Effector memory CD8-positive, alpha-beta T cell (primary cell): ENCODE data around the gene CCDC51.
"Not testable (repeated sequence)": the region's sequence is repeated elsewhere in the genome, so short reads cannot be mapped to it uniquely, and the experiment has no call there.

Source experiments
- ATAC-seq: fragments of 150-1000 bp; cut with Tn5 transposase; replicated peaks from 2 replicates; pipeline ENCODE4 v1.10.0; 2021; ENCODE audit warnings: mild to moderate bottlenecking, moderate library complexity
- DNase-seq, 3 experiments: peaks; one replicate each; pipeline ENCODE4 v3.0.0; 2021
- H3K27ac Mint-ChIP-seq, 2 donors: one replicate each; pipeline ENCODE4 v1.8.0; 2022; ENCODE audit warnings: mild to moderate bottlenecking in 2 of 2, mixed read lengths in 2 of 2, moderate library complexity in 2 of 2
- H3K27me3 Mint-ChIP-seq, 2 donors: one replicate each; pipeline ENCODE4 v1.8.0; 2022; ENCODE audit warnings: mixed read lengths in 2 of 2
- H3K36me3 Mint-ChIP-seq: one replicate; pipeline ENCODE4 v1.8.0; 2022; ENCODE audit warnings: mild to moderate bottlenecking, moderate library complexity, mixed read lengths; ENCODE audit not compliant: insufficient read depth
- H3K4me1 Mint-ChIP-seq, 2 donors: one replicate each; pipeline ENCODE4 v1.8.0; 2022; ENCODE audit warnings: low read depth in 2 of 2, mixed read lengths in 2 of 2
- H3K4me3 Mint-ChIP-seq, 2 donors: one replicate each; pipeline ENCODE4 v1.8.0; 2022; ENCODE audit warnings: mild to moderate bottlenecking in 2 of 2, mixed read lengths in 2 of 2, moderate library complexity in 2 of 2
- H3K9me3 Mint-ChIP-seq, 2 donors: one replicate each; pipeline ENCODE4 v1.8.0; 2022; ENCODE audit warnings: mixed read lengths in 2 of 2
- total RNA-seq, 9 experiments: gene quantifications; one replicate each; lab custom pipeline; 2026; lab: John Stamatoyannopoulos, UW

Gene CCDC51, protein sequence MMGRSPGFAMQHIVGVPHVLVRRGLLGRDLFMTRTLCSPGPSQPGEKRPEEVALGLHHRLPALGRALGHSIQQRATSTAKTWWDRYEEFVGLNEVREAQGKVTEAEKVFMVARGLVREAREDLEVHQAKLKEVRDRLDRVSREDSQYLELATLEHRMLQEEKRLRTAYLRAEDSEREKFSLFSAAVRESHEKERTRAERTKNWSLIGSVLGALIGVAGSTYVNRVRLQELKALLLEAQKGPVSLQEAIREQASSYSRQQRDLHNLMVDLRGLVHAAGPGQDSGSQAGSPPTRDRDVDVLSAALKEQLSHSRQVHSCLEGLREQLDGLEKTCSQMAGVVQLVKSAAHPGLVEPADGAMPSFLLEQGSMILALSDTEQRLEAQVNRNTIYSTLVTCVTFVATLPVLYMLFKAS
- total RNA-seq: 2.0 to 19.5 (median 8.0) reads per million in 9 experiments

DNA sequence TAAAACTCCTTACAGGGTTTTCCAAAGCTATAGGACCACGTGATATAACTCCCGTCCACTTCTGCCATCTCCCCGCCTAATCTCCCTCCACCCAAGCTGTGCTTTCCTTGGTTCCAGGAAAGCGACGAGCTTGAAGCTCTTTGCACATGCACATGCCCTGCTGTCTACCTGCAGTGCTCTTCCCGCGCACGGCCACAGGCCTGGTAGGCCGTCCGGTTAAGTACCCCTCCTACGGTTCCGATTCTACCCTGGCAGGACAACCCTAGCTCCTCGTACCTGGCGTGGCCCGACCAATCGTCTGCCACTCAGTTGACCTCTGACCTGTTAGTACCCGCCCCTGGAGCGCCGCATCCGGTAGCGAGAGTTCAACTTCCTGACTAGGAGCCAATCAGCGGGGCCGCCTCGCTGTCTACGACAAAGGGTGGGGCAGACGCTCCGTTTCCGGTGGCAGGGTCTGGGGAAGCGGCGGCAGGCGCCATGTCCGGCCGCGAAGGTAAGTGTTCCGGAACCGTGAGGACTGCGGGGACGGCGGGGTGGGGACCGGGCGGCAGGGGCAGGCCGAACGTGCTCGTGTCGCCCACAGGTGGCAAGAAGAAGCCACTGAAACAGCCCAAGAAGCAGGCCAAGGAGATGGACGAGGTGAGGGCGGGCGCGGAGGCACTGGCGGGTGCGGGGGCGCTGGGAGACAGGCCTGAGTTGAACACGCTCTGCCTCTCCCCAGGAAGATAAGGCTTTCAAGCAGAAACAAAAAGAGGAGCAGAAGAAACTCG, at the start of gene CCDC51, which contains the start of gene TMA7:
Gene CCDC51 (minus strand): TSS at position 300 of the 770 bp plus-strand sequence. CDS start 4,991 bp downstream, outside the sequence.
Gene TMA7 (plus strand): TSS at position 438 of the 770 bp plus-strand sequence. CDS start 40 bp downstream, at position 478.
- ATAC-seq (peak; percentile 90), DNase-seq (peak; percentile 95 to 97 (median 96))
- Mint-ChIP-seq H3K27ac (peak within 1 kb of the TSS; percentile 93 to 97), H3K4me3 (peak within 1 kb of the TSS; percentile 86 to 90), H3K9me3 (no peaks in the 10 kb centered on the region), H3K4me1 (peaks cover 13 to 24% of the 10 kb centered on the region in 2 donors), H3K27me3 (no peaks in the 10 kb centered on the region), H3K36me3 (peaks cover 44% of the 10 kb centered on the region)

DNA sequence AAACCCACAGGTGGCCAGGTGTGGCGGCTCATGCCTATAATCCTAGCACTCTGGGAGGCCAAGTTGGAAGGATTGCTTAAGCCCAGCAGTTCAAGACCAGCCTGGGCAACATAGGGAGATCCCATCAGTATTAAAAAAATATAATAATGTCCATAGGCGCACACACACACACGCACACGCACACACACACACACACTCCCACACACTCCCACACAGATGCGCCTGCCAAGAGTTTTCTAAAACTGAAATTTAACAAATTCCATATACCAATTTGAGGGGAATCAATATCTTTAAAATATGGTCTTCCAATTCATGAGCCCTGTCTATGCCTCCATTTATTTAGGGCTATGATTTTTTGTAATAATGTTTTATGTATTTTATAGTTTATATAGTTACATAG, 47.0 kb upstream of the CCDC51 start:
- no peaks in the 10 kb centered on the region for H3K4me1 Mint-ChIP-seq
- no peak overlapping the region for H3K27ac Mint-ChIP-seq
- no peak for ATAC-seq
- no peak overlapping the region for H3K4me3 Mint-ChIP-seq
- DNase-seq: no peak
- no peaks in the 10 kb centered on the region for H3K36me3 Mint-ChIP-seq
- H3K9me3 Mint-ChIP-seq: no peaks in the 10 kb centered on the region
- no peaks in the 10 kb centered on the region for H3K27me3 Mint-ChIP-seq

DNA sequence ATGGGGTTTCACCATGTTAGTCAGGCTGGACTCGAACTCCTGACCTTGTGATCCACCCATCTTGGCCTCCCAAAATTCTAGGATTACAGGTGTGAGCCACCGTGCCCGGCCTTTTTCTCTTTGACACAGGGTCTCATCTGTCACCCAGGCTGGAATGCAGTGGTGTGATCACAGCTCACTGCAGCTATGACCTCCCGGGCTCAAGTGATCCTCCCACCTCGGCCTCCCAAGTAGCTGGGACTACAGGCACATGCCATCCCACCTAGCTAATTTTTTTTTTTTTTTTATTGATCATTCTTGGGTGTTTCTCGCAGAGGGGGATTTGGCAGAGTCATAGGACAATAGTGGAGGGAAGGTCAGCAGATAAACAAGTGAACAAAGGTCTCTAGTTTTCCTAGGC, 42.9 kb upstream of the CCDC51 start:
- peaks cover 15% of the 10 kb centered on the region for H3K36me3 Mint-ChIP-seq
- ATAC-seq, H3K27ac Mint-ChIP-seq, DNase-seq, H3K4me3 Mint-ChIP-seq, H3K9me3 Mint-ChIP-seq, H3K27me3 Mint-ChIP-seq: not testable (repeated sequence)
- peaks cover 19 to 23% of the 10 kb centered on the region in 2 donors for H3K4me1 Mint-ChIP-seq

DNA sequence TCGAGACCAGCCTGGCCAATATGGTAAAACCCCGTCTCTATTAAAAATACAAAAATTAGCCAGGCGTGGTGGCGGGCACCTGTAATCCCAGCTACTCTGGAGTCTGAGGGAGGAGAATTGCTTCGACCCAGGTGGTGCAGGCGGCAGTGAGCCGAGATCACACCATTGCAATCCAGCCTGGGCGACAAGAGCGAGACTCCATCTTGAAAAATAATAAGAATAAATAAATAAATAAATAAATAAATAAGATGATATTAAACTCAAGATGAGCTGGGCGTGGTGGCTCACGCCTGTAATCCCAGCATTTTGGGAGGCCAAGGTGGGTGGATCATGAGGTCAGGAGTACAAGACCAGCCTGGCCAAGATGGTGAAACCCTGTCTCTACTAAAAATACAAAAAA, 41.0 kb upstream of the CCDC51 start:
- DNase-seq, H3K9me3 Mint-ChIP-seq, H3K4me3 Mint-ChIP-seq, ATAC-seq, H3K27me3 Mint-ChIP-seq, H3K27ac Mint-ChIP-seq: not testable (repeated sequence)
- Mint-ChIP-seq H3K4me1 (peaks cover 24 to 28% of the 10 kb centered on the region in 2 donors), H3K36me3 (peaks cover 26% of the 10 kb centered on the region)

DNA sequence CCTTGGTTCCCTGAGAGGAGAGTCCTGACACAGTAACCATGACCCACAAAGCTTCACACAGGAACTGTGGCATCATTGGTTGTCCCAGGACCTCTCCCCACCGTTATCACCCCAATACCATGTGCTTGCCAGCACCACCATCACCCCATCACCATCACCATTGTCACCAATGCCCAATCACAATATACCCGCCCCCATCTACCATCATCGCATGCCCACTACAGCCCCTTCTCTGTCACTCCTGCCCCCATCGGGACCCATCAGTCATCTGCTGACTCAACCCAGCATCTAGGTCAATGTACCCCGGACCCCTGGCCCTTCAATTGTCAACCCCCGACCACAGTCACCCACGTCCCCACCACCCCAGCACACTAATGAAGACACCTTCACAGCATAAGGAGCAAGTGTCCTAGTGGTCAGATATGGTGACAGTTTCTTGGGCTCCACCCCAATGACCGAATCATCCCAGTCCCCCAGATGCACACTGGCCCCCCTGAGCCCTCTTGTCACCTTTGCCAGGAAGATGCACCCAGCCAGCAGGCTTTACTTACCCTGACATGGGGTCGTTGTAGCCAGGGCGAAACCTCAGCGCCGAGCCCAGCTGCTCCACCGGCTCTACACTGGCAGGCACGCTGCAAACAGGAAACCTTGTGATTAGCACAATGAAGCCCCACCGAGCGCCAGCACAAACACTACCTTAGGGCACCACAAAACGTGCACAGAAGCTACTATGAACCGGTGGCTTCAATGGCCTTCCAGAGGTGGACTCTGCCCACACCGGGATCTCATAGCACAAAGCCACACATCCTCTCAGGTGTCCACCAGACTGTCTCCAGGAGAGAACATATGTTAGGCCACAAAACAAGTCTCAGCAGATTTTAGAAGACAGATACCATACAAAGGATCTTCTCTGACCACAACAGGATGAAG, 39.0 kb upstream of the CCDC51 start:
- Mint-ChIP-seq H3K9me3 (no peaks in the 10 kb centered on the region), H3K4me1 (peaks cover 30 to 36% of the 10 kb centered on the region in 2 donors), H3K27me3 (no peaks in the 10 kb centered on the region), H3K4me3 (peak overlapping the region; percentile 85 to 87), H3K36me3 (peaks cover 31% of the 10 kb centered on the region), H3K27ac (peak overlapping the region; percentile 90 to 98)
- peak; percentile 77 for ATAC-seq
- DNase-seq: peak; percentile 58 to 69 (median 58)

DNA sequence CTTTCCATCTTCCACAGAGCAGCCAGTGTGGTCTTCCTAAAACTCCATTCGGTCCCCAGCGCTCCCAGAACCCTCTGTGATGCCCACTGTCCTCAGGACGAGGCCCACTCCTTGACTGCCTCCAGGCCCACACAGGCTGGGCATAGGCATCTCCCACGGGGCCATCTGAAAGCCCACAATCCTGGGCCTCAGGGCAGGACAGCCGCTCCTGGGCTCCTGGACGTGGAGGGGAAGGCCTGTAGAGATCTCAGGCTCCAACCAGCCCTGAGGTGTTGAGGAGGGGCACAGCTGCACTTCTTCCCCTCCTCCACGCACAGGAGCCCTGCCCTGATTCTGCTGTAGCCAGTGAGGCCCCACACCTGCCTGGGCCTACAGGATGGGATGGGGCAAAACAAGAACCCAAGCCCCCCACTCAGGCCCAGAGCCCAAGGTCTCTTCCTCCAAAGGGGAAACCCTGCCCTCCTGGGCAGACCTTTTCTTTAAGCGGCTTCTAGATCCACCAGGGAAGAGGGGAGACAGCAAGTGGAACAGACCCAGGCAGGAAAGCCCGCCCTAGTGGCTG, 38.1 kb upstream of the CCDC51 start:
- H3K36me3 Mint-ChIP-seq: peaks cover 34% of the 10 kb centered on the region
- no peaks in the 10 kb centered on the region for H3K9me3 Mint-ChIP-seq
- ATAC-seq (no peak), DNase-seq (no peak)
- peak overlapping the region; percentile 85 to 87 for H3K4me3 Mint-ChIP-seq
- peaks cover 36 to 44% of the 10 kb centered on the region in 2 donors for H3K4me1 Mint-ChIP-seq
- no peaks in the 10 kb centered on the region for H3K27me3 Mint-ChIP-seq
- peak overlapping the region; percentile 90 to 98 for H3K27ac Mint-ChIP-seq

DNA sequence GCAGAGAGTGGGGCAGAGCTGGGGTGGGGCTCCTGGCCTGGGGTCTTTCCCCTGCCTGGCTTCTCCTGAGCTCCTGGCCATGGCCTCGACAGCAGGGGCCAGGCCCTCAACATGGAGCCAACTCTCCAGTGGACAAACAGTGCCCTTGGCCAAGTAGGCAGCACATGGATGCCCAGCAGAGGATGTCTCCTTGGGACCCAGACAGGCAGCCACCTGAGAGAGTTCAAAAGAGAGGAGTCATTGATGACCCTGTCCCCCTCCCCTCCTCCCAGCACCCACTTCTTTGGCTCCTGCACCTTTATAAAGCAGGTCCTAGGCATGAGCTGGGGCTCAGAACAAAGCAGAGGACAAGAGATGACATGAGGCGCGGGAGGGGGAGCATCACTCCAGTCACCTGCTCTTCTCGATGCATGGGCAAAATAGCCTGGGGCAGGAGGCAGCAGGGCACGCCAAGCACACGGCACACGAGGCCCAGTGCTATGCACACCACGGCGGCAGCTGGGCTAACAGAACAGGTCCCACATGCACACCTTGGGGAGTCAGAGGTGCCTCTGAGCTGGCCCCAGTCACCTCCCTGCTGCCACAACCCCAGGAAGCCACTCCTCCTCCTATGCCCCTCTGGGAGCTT, 36.6 kb upstream of the CCDC51 start:
- Mint-ChIP-seq H3K36me3 (peaks cover 44% of the 10 kb centered on the region), H3K4me3 (peak overlapping the region; percentile 85 to 87), H3K4me1 (peaks cover 40 to 48% of the 10 kb centered on the region in 2 donors), H3K27me3 (no peaks in the 10 kb centered on the region), H3K27ac (peak overlapping the region; percentile 25 to 90), H3K9me3 (no peaks in the 10 kb centered on the region)
- no peak for DNase-seq
- no peak for ATAC-seq

DNA sequence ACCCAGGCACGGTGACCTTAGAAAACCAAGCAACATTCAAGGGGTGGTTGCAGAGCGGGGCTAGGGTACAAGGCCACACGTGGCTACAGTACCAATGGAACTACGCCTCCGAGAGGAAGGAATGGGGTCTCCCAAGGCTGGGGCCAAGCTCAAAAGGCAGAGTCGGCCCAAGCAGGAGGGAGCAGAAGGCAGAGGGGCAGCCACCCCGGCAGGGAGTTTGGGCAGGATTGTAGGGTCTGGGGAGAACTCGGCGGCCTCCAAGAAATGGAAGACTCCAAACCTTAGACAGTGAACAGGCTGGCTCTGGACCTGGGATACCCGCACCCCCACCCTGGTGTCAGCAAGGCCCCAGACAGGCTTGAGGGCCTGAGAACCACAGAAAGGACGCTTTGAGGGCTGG, 35.3 kb upstream of the CCDC51 start:
- ATAC-seq: no peak
- Mint-ChIP-seq H3K9me3 (no peaks in the 10 kb centered on the region), H3K4me3 (peak overlapping the region; percentile 4 to 10), H3K36me3 (peaks cover 45% of the 10 kb centered on the region), H3K27ac (peak overlapping the region in 1 of 2 donors; percentile 88), H3K4me1 (peaks cover 43 to 46% of the 10 kb centered on the region in 2 donors), H3K27me3 (no peaks in the 10 kb centered on the region)
- DNase-seq: no peak

DNA sequence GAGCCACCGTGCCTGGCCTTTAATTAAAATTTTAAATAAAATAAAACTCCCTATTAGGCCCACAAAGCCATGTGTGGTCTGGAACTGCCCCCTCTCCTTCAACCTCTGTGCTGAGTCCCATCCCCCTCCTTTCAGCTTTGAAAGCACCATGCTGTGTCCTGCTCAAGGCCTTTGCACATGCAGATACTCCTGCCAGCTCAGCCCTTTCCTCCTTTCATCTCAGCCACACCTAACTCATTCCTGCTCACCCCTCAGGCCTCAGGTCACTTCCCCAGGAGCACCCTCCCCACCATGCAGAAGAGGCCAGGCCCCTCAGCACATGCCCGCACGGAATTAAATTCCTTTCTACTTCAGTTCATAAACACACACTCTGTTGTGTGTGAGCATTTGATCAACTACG, 34.7 kb upstream of the CCDC51 start:
- no peaks in the 10 kb centered on the region for H3K27me3 Mint-ChIP-seq
- DNase-seq (no peak), ATAC-seq (no peak)
- peak overlapping the region in 1 of 2 donors; percentile 88 for H3K27ac Mint-ChIP-seq
- H3K9me3 Mint-ChIP-seq: no peaks in the 10 kb centered on the region
- peaks cover 44% of the 10 kb centered on the region for H3K36me3 Mint-ChIP-seq
- H3K4me3 Mint-ChIP-seq: peak overlapping the region; percentile 4 to 10
- peaks cover 45 to 49% of the 10 kb centered on the region in 2 donors for H3K4me1 Mint-ChIP-seq

DNA sequence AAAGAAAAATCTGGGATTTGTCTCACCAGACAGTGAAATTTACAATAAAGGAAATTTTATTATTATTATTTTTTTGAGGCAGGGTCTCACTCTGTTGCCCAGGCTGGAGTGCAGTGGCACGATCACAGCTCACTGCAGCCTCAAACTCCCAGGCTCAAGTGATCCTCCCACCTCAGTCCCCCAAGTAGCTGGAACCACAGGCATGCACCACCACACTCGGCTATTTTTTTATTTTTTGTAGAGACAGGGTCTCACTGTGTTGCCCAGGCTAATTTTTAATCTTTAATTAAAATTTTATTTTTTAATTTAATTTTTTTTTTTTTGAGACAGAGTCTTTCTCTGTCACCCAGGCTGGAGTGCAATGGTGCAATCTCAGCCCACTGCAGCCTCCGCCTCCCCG, 34.1 kb upstream of the CCDC51 start:
- not testable (repeated sequence) for DNase-seq, H3K27me3 Mint-ChIP-seq, ATAC-seq, H3K4me3 Mint-ChIP-seq, H3K9me3 Mint-ChIP-seq
- H3K27ac Mint-ChIP-seq: peak overlapping the region; percentile 98 to 100
- peaks cover 46 to 49% of the 10 kb centered on the region in 2 donors for H3K4me1 Mint-ChIP-seq
- H3K36me3 Mint-ChIP-seq: peaks cover 43% of the 10 kb centered on the region

DNA sequence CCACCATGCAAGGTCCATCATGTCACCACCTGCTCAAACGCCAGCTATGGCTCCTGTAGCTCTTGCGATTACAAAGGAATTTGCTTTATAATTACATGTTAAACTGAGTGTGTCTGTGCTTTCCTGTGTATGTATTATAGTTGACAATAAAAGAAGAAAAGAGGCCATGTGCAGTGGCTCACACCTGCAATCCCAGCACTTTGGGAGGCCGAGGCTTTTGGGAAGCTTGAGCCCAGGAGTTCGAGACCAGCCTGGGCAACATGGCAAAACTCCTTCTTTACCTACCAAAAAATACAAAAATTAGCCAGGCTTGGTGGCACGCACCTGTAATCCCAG, 33.7 kb upstream of the CCDC51 start:
- H3K4me1 Mint-ChIP-seq: peaks cover 46 to 47% of the 10 kb centered on the region in 2 donors

DNA sequence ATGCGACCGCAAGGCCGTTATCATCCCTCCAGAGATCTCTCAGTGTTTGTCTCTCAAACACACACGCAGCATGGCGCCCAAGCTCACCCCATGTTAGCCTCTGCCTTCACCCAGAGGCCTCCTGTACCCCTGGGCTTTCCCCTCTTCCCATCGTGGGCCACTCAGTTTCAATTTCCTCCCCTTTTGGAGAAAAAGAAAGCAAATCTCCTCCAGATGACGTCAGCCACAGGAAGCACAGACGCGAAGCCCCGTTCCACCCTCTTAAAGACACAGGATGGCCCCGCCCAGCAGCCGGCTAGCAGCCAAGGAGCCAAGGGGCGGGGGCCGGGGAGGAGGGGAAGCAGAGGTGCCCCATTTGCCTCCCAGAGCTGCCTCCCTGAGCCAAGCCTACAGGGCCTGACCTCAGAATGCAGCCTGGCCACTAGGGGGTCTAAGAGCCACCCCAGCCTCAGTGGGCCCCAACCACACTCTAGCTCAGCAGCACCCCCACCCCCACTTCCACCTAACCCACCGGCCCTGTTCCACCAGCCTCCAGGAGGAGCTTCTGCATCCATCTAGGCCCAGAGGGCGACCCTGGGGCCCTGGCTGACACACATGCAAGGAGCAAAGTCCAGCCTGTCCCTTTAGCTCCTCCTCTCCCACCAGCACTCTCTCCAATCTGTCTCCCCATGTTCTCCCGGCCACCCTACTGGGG, 33.2 kb upstream of the CCDC51 start:
- ATAC-seq (peak; percentile 89), DNase-seq (peak; percentile 91 to 93 (median 91))
- peaks cover 44 to 46% of the 10 kb centered on the region in 2 donors for H3K4me1 Mint-ChIP-seq

More for the DNA sequence above, 33.7 kb upstream of the CCDC51 start:
- peak overlapping the region; percentile 86 to 94 for H3K4me3 Mint-ChIP-seq
- peaks cover 44% of the 10 kb centered on the region for H3K36me3 Mint-ChIP-seq
- ATAC-seq: no peak
- H3K27me3 Mint-ChIP-seq: no peaks in the 10 kb centered on the region
- no peak for DNase-seq
- H3K9me3 Mint-ChIP-seq: no peaks in the 10 kb centered on the region
- peak overlapping the region; percentile 98 to 100 for H3K27ac Mint-ChIP-seq

More for the DNA sequence above, 33.2 kb upstream of the CCDC51 start:
- Mint-ChIP-seq H3K9me3 (no peaks in the 10 kb centered on the region), H3K27ac (peak overlapping the region; percentile 98 to 100), H3K27me3 (no peaks in the 10 kb centered on the region), H3K36me3 (peaks cover 45% of the 10 kb centered on the region), H3K4me3 (peak overlapping the region; percentile 86 to 94)
